ENCODE results near the gene LRRC45.

DNA sequence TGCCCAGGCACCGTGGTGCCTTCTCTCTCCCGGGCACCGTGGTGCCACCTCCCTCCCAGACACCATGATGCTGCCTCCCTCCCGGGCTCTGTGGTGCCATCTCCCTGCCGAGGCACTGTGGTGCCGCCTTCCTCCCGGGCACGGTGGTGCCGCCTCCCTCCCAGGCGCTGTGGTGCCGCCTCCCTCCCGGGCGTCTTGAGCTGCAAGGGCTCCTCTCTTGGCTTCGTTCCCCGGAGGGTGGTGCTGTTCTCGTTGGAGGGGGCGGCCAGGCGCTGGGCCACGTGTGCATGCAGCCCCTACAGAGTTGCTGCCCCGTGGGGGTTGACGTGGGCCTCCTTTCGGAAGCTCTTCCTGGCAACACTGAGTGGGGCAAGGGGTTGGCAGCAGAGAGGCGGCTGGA, 8.7 kb upstream of the LRRC45 start:
- TF ChIP-seq POLR2A (IDR thresholded peaks at IDR 0.05; ENCODE audit: low read length) (no peak), GATA1 (IDR thresholded peaks at IDR 0.05; ENCODE audit: low read depth, low read length) (no peak)
